GM19467 (cell line): ENCODE measurements around the gene ZNF28.
"Not testable (repeated sequence)": the region's sequence is repeated elsewhere in the genome, so short reads cannot be mapped to it uniquely, and the experiment has no call there.

Experiments used
- ATAC-seq: cut with Tn5 transposase; IDR thresholded peaks from one replicate; pipeline ENCODE4 v1.9.1; 2021; ENCODE audit warnings: mild to moderate bottlenecking, moderate library complexity; ENCODE audit not compliant: unreplicated experiment

The ZNF28 gene

DNA sequence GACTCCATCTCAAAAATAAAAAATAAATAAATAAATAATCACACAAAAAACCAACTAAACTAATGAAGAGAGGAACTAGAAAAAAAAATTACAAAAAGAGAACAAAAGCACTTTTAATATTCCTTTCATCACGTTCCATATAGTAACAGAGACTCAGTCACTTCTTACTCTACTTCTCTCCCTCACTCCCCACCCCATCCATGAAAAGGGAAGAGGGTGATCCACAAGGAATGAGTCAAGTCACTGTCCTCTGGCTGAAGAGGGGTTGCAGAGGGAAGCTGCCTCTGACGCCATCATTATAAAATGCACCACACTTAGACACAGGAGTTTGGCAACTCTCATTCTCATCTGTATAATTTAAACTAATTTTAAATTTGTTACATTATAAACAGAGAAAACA, 38.6 kb downstream of the ZNF28 start:
- ATAC-seq = not testable (repeated sequence)

DNA sequence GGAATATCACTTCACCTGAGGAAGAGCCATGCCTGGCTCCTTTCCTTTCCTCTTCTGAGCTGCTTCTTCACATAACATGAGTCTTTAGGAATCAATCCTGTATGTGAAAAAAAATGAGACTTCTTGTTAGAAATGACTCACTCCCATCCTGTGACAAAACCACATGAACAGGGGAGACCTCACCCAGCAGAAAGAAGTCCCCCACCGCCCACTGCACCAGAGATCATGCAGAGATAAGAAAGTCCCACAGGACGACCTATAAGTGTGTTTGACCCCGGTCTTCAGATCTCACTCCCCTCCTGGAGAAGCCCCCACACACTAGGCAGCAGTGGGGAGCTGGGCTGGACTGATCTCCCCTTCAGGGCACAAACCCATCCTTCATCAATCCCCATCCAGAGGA, 42.6 kb downstream of the ZNF28 start:
- no peak for ATAC-seq

DNA sequence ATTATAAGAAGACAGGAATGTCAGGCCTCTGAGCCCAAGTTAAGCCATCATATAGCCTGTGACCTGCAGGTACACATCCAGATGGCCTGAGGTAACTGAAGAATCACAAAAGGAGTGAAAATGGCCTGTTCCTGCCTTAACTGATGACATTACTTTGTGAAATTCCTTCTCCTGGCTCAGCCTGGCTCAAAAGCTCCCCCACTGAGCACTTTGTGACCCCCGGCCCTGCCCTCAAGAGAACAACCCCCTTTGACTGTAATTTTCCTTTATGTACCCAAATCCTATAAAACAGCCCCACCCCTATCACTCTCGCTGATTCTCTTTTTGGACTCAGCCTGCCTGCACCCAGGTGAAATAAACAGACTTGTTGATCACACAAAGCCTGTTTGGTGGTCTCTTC, 65.0 kb downstream of the ZNF28 start:
- not testable (repeated sequence) for ATAC-seq

GRCh38 chr19:52749780-52750179, 71.7 kb downstream of the ZNF28 start:
- ATAC-seq = no peak

DNA sequence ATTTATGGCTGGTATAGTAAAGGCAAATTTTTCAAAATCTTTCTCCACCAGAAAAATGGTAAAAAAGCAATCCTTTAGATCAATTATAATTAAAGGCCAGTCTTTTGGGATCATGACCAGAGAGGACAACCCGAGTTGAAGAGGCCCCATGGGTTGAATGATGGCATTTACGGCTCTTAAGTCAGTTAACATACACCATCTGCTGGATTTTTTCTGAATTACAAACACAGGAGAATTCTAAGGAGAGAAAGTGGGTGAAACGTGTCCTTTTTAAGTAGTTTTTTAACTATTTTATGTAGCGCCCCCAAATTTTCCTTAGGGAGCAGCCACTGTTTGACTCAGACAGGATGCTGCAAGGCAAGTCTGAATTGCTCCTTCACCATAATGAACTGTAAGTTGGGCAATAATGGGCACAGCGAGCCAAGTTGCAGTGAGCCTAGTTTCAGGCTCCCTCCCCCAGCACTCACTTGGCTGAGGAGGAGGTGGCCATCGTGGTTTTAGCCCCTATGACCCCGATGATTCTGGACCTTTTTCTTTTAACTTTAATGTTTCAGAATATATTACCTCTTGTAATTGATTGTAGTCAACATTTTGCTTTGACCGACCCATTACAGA, 73.0 kb downstream of the ZNF28 start:
- ATAC-seq = no peak
